NCI-H1417 treated with DMSO at 0.1 percent for 48 hours (cell line): Measurements from ENCODE around the gene ACP1.
"Not testable (repeated sequence)": the region's sequence is repeated elsewhere in the genome, so short reads cannot be mapped to it uniquely, and the experiment has no call there.

Experiments used
- DNase-seq: peaks from one replicate; lab custom pipeline; 2025; lab: John Stamatoyannopoulos, UW

Gene ACP1

GRCh38 chr2:310994-311393 lies 46.2 kb downstream of the ACP1 start:
- DNase-seq, result no peak

GRCh38 chr2:313991-314390 lies 49.2 kb downstream of the ACP1 start:
- DNase-seq, result no peak

- no peak for DNase-seq
These were observed 50.0 kb downstream of the ACP1 start for GRCh38 chr2:314561-315336.

GRCh38 chr2:315925-316324 lies 51.2 kb downstream of the ACP1 start:
- not testable (repeated sequence) for DNase-seq

- no peak for DNase-seq
These were observed 51.6 kb downstream of the ACP1 start for GRCh38 chr2:316381-316780.

- no peak for DNase-seq
These were observed 53.0 kb downstream of the ACP1 start for GRCh38 chr2:317501-318424.

- no peak for DNase-seq
These were observed 54.4 kb downstream of the ACP1 start for GRCh38 chr2:319059-319600.

- no peak for DNase-seq
These were observed 55.8 kb downstream of the ACP1 start for GRCh38 chr2:320561-320960.

GRCh38 chr2:322326-322725 lies 57.6 kb downstream of the ACP1 start:
- no peak for DNase-seq

GRCh38 chr2:323035-323434 lies 58.3 kb downstream of the ACP1 start:
- DNase-seq, result no peak
